Gastrocnemius medialis (tissue), 4 donors: ENCODE data around the gene TMEM266.

Experiments
- POLR2A ChIP-seq, 2 donors: fragments of 450-650 bp; IDR thresholded peaks; one replicate each; pipeline ENCODE4 v1.6.1; 2017; ENCODE audit warnings: antibody characterized with exemption in 2 of 2, mild to moderate bottlenecking in 2 of 2, moderate library complexity in 2 of 2
- TF ChIP-seq, protein P1 (sequence below), 5 experiments: fragments of 450-650 bp in 3 of 5; fragments of 200-600 bp in 2 of 5; sonication (generic) in 2 of 5; IDR thresholded peaks in 4 of 5; conservative IDR thresholded peaks in 1 of 5; 1 replicate in 4 of 5; 2 replicates in 1 of 5; pipeline ENCODE4 v1.5.1; 2016 to 2019; ENCODE audit warnings: antibody characterized with exemption in 5 of 5, mild to moderate bottlenecking in 3 of 5, moderate library complexity in 3 of 5

DNA sequence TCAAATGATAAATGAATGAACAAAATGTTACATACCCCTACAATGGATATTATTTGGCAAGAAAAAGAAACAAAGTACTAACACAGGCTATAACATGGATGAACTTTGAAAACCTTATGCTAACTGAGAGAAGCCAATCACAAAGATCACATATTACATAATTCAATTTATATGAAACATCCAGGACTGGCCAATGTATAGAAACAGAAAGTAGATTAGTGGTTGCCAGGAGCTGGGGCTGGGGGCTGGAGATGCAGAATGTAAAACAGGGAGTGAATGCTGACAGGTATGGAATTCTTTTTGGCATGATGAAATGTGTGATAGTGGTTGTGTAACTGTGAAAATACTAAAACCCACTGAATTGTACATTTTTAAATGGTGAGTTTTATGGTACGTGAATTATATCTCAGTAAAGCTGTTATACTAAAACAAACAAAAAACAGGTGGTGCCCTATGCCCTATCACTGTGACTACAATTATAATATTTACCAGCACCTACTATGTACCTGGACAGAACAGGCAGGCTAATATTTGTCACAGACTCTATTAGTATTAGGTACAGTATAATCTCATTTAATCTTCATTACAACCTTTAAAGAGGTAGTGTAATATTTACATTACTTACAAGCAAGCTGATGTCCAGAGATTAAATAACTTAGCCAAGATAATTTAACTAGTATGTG lies 161.4 kb downstream of the TMEM266 start:
- TF ChIP-seq, protein P1, sequence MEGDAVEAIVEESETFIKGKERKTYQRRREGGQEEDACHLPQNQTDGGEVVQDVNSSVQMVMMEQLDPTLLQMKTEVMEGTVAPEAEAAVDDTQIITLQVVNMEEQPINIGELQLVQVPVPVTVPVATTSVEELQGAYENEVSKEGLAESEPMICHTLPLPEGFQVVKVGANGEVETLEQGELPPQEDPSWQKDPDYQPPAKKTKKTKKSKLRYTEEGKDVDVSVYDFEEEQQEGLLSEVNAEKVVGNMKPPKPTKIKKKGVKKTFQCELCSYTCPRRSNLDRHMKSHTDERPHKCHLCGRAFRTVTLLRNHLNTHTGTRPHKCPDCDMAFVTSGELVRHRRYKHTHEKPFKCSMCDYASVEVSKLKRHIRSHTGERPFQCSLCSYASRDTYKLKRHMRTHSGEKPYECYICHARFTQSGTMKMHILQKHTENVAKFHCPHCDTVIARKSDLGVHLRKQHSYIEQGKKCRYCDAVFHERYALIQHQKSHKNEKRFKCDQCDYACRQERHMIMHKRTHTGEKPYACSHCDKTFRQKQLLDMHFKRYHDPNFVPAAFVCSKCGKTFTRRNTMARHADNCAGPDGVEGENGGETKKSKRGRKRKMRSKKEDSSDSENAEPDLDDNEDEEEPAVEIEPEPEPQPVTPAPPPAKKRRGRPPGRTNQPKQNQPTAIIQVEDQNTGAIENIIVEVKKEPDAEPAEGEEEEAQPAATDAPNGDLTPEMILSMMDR (IDR thresholded peaks at IDR 0.05 in 4 of 5, conservative IDR thresholded peaks at IDR 0.05 in 1 of 5): no peak
- TF ChIP-seq POLR2A (IDR thresholded peaks at IDR 0.05): no peak
